ENCODE measurements around the gene MT1E. TPM values are rescaled to one million over a fixed set of nuclear protein-coding genes. Genes with fewer than 3 reads are reported as not detected.

MT1E gene
- total RNA-seq, 1 experiment from 2014 or later = 25.9 TPM

DNA sequence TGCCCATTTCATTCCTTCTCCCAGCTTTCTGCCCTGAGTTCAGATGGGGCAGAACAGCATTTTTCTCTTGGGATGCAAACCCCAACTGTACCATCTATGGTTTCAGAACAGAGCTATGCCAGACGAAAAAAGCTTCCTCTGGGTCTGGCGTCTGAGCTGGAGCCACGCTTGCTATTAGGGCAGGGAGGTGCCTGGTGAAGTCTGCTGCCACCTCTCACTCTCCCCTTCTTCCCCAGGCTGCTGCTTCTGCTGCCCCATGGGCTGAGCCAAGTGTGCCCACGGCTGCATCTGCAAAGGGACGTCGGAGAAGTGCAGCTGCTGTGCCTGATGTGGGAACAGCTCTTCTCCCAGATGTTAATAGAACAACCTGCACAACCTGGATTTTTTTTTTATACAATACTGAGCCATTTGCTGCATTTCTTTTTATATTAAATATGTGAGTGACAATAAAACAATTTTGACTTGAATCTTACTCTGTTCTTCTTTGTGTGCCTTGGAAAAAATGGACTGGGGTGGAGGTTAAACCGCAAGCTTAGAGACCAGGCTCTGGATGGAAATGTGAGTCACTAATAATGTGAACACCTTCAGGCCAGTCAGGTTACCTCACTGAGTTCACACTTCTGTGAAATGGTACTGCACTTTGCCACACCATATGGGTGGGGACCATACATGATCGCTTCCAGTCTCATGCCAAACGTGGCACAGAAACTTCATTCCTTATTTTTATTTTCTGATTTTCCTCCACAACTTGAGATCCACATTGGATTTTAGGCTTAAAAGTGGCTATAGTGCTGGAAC is 11.2 kb downstream of the MT1E start:
- H3K14ac ChIP-seq (ENCODE audit: insufficient read depth, low read length) = no peak overlapping the region
- no peaks in the 10 kb centered on the region for H3K79me1 ChIP-seq (ENCODE audit: insufficient read depth, low read depth, low read length, poor library complexity, severe bottlenecking)
- whole genome bisulfite sequencing (ENCODE audit: extremely low coverage, insufficient read length, low lambda C conversion rate) = no CpG with 5 or more reads among the region's 9 CpGs
- no peak for DNase-seq
- H3K4me2 ChIP-seq (ENCODE audit: insufficient read depth, insufficient read length, low read length) = no peak overlapping the region
- peak overlapping the region in 1 of 3 experiments; percentile 16; a peak in 1 of 7 replicates for H3K27ac Mint-ChIP-seq
- H3K4me1 Mint-ChIP-seq = peaks cover 16 to 33% of the 10 kb centered on the region in 2 experiments
- no peak overlapping the region for H2BK12ac ChIP-seq (ENCODE audit: insufficient read length, low read depth, low read length)
- H3K4me3 Mint-ChIP-seq = 0 out of 5 replicates have a peak overlapping the region, but pooled peaks of 1 of the 2 experiments have one; percentile 81
- H3K9ac ChIP-seq (ENCODE audit: extremely low read depth, insufficient read length, low read length) = no peak overlapping the region
- no peak overlapping the region for H2BK5ac ChIP-seq (ENCODE audit: insufficient read length, low read length)
- TF ChIP-seq, protein P1, sequence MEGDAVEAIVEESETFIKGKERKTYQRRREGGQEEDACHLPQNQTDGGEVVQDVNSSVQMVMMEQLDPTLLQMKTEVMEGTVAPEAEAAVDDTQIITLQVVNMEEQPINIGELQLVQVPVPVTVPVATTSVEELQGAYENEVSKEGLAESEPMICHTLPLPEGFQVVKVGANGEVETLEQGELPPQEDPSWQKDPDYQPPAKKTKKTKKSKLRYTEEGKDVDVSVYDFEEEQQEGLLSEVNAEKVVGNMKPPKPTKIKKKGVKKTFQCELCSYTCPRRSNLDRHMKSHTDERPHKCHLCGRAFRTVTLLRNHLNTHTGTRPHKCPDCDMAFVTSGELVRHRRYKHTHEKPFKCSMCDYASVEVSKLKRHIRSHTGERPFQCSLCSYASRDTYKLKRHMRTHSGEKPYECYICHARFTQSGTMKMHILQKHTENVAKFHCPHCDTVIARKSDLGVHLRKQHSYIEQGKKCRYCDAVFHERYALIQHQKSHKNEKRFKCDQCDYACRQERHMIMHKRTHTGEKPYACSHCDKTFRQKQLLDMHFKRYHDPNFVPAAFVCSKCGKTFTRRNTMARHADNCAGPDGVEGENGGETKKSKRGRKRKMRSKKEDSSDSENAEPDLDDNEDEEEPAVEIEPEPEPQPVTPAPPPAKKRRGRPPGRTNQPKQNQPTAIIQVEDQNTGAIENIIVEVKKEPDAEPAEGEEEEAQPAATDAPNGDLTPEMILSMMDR (conservative IDR thresholded peaks at IDR 0.05) = no peak
- H3K23me2 ChIP-seq (ENCODE audit: insufficient read length, low read depth, low read length, poor library complexity, severe bottlenecking) = peaks cover 12% of the 10 kb centered on the region
- H3K79me2 ChIP-seq (ENCODE audit: insufficient read depth, low read length) = no peaks in the 10 kb centered on the region
- no peak overlapping the region for H3K18ac ChIP-seq (ENCODE audit: insufficient read length, low read depth, low read length)
- no peak overlapping the region for H2AK5ac ChIP-seq (ENCODE audit: insufficient read length, low read length)
- no peaks in the 10 kb centered on the region; a peak in 1 of 7 replicates for H3K36me3 Mint-ChIP-seq (ENCODE audit: insufficient read depth in 1 of 3, low read depth in 3 of 3)
- H3K4me1 ChIP-seq (ENCODE audit: insufficient read depth, low read length) = no peaks in the 10 kb centered on the region
- H3K23ac ChIP-seq (ENCODE audit: insufficient read length, low read depth, low read length) = no peak overlapping the region
- H3K56ac ChIP-seq (ENCODE audit: insufficient read length, low read depth, low read length) = no peak overlapping the region
- no peak overlapping the region for H3T11ph ChIP-seq (ENCODE audit: low read length)
- H4K20me1 ChIP-seq (ENCODE audit: control insufficient read depth, insufficient read depth, insufficient read length) = no peaks in the 10 kb centered on the region
- no peak overlapping the region for H4K91ac ChIP-seq (ENCODE audit: insufficient read length, low read depth, low read length)
- H3K27me3 ChIP-seq (ENCODE audit: insufficient read depth, low read length) = peaks cover 94% of the 10 kb centered on the region
- H3K9me3 ChIP-seq (ENCODE audit: control insufficient read depth, low read depth, low read length) = no peaks in the 10 kb centered on the region
- H4K5ac ChIP-seq (ENCODE audit: insufficient read length, low read depth, low read length) = no peak overlapping the region
- no peak overlapping the region for H2BK15ac ChIP-seq (ENCODE audit: low read depth, low read length)
- peaks cover 0 to 11% of the 10 kb centered on the region in 2 experiments; a peak in 2 of 5 replicates for H3K9me3 Mint-ChIP-seq
- H3K4ac ChIP-seq (ENCODE audit: low read depth, low read length) = no peak overlapping the region
- H3K27ac ChIP-seq (ENCODE audit: insufficient read length, low read depth, low read length) = no peak overlapping the region
- H3K27me3 Mint-ChIP-seq (ENCODE audit: low read depth) = peaks cover 99% of the 10 kb centered on the region
- H4K8ac ChIP-seq (replicated peaks; ENCODE audit: insufficient read length, low read depth, low read length) = no peak overlapping the region
- no peak overlapping the region for H2BK20ac ChIP-seq (ENCODE audit: low read depth, low read length, poor library complexity, severe bottlenecking)
- H2AFZ ChIP-seq (ENCODE audit: low read length) = no peak overlapping the region
- H2BK120ac ChIP-seq (ENCODE audit: low read depth, low read length, poor library complexity, severe bottlenecking) = no peak overlapping the region

Measured in H9 (cell line).